ENCODE results near the gene SPAG7.
"Not testable (repeated sequence)": the region's sequence is repeated elsewhere in the genome, so short reads cannot be mapped to it uniquely, and the experiment has no call there.

The SPAG7 gene

GRCh38 chr17:4935650-4936049 is 32.0 kb downstream of the SPAG7 start:
- no peak for DNase-seq

GRCh38 chr17:4934173-4934979 is 33.2 kb downstream of the SPAG7 start:
- DNase-seq, result peak; percentile 89

- no peak for DNase-seq
These were observed 34.0 kb downstream of the SPAG7 start for GRCh38 chr17:4933646-4934045.

GRCh38 chr17:4932756-4933155 is 34.9 kb downstream of the SPAG7 start:
- DNase-seq, result no peak

- DNase-seq, result no peak
These were observed 35.7 kb downstream of the SPAG7 start, which contains the start of gene GP1BA for GRCh38 chr17:4931963-4932362. Gene GP1BA, plus strand, starts transcription at chr17:4932277. Its CDS starts 328 bp downstream, at chr17:4932605.

GRCh38 chr17:4928881-4929280 is 38.7 kb downstream of the SPAG7 start:
- no peak for DNase-seq

- DNase-seq, result peak; percentile 49
These were observed 40.9 kb downstream of the SPAG7 start for GRCh38 chr17:4926577-4927335.

GRCh38 chr17:4921320-4921719 is 46.3 kb downstream of the SPAG7 start:
- no peak for DNase-seq

- peak; percentile 77 for DNase-seq
These were observed 47.1 kb downstream of the SPAG7 start for GRCh38 chr17:4920351-4921048.

GRCh38 chr17:4919511-4920047 is 48.0 kb downstream of the SPAG7 start:
- DNase-seq, result peak; percentile 63

- DNase-seq, result not testable (repeated sequence)
These were observed 53.1 kb downstream of the SPAG7 start for GRCh38 chr17:4914551-4914950.

GRCh38 chr17:4913994-4914393 is 53.6 kb downstream of the SPAG7 start:
- no peak for DNase-seq
